Activated effector memory CD4-positive, alpha-beta T cell treated with anti-CD3 and anti-CD28 coated beads, Interleukin-2, amount 50 U/mL, for 16 hours (primary cell): ENCODE data around the gene EXOSC5.
A peak's percentile ranks its signal among the peaks of the same experiment; 100 is the strongest.
"Not testable (repeated sequence)": the region's sequence is repeated elsewhere in the genome, so short reads cannot be mapped to it uniquely, and the experiment has no call there.

ENCODE experiments used
- DNase-seq: peaks from one replicate; pipeline ENCODE4 v3.0.0-alpha.2; 2020

The EXOSC5 gene

DNA sequence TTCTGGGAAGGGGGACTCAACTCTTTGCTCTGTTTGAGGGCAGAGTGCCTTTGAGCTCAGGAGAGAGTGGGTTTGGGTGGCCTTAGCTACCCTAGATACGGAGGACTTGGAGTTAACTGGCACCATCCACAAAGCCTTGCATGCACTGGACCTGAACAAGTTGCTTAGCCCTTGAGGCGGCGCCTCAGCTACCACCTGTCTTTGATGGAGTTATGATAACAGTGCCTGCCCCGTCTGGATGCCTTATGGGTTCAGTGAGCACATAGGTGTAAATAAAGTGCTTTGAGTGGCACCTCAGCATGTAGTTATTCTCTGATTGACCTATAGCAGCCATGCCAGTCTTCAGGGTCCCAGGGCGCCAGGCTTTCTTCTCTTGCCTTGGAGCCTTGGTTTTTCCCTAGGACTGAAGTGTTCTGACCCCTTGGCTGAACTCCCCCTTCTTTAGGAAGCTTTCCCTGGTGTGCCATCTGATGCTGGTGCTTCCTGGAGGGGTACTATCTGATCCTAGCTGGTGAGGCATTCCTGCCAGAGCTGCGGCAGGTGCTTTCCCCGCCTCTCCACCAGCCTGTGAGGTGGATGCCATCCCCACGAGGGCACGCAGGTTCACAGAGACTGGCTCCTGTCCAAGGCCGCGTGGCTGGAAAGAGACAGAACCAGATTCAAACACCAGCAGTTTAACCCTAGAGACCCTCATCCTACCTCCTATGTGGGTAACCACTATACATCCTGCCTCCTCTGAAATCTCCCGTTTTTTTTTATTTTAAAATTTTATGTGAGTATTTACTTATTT lies 6.2 kb upstream of the EXOSC5 start:
- DNase-seq: no peak

DNA sequence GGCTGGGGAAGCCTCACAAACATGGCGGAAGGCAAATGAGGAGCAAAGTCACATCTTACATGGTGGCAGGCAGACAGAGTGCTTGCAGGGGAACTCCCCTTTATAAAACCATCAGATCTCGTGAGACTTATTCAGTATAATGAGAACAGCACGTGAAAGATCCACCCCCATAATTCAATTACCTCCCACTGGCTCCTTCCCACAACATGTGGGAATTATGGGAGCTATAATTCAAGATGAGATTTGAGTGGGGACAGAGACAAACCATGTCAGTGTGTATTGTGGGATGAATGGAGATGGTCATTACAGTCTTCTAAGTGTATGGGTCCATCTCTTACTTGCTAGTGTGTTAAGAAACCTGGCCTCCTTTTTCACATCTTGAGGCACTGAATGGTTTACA lies 4.9 kb upstream of the EXOSC5 start:
- DNase-seq: no peak

- no peak for DNase-seq
Measured at GRCh38 chr19:41401483-41401882, 4.3 kb upstream of the EXOSC5 start.

DNA sequence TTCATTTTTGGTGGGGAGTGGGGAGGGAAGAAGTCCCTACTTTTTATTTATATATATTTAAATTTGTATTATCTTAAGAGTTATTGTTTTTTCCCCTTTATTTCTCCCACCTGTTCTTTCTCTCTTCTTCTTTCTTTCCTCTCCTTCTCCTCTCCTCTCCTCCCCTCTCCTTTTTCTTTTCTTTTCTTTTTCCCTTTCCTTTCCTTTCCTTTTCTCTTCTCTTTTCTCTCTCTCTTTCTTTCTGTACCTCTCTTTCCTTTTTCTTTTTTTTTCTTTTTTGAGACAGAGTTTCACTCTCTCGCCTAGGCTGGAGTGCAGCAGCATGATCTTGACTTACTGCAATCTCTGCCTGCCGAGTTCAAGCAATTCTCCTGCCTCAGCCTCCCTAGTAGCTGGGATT lies 2.4 kb upstream of the EXOSC5 start:
- DNase-seq: no peak

DNA sequence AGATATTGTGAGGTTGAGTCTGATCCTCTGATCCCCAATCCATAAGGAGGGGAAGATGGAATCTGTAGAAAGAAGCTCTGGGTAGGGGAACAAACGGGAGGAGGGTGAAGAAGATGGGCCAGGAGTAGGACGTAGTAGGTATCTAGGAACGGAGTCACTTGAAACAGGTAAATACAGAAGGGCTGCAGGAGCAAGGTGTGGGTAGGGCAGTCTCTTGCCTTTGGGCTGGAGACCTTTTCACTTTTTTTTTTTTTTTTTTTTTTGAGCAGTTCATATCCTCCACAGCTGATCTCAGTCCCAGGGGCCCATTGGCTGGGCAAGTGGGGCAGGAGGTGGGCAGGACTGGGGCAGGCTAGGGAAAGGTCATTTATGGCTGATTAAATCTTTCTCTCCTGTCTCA lies 1.9 kb upstream of the EXOSC5 start:
- no peak for DNase-seq

DNA sequence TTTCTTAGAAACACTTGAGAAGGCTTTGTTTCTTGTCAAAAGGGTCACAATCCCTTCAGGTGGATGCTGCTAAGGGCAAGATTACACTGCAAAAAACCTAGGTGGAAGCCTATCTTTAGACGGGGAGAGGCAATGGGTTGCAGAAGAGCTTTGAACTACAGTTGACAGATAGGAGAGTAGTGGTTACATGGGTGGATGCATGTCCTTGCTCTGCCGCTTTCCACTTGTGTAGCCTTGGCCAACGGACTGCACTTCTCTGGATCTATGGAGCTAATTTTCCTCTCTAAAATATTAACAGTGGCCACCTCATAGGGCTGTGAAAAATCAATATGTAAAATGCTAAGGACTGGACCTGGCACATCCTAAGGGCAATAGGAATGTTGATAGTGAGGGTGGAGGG lies 1.4 kb upstream of the EXOSC5 start:
- DNase-seq: no peak

DNA sequence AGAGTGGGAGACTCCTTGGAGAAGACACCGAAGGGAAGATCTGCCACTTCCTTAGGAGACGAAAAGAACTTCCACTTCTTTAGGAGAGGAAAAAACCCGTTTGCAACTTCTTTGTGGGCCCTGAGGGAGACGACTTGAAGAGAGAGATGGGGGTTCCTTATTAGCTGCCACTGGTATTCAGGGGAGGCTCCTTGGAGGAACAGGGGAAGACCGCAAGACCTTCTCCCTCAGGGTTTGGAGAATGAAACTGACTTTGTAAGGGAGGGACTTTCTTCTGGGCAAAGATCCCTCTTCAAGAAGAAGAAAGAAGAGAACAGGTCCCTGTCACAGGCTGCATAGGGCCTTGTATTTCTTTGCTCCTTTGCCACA lies 875 bp upstream of the EXOSC5 start:
- DNase-seq: no peak

GRCh38 chr19:41395355-41395754 lies 1.8 kb downstream of the EXOSC5 start:
- DNase-seq: no peak

- DNase-seq: no peak
Measured at GRCh38 chr19:41392775-41393174, 4.4 kb downstream of the EXOSC5 start.

DNA sequence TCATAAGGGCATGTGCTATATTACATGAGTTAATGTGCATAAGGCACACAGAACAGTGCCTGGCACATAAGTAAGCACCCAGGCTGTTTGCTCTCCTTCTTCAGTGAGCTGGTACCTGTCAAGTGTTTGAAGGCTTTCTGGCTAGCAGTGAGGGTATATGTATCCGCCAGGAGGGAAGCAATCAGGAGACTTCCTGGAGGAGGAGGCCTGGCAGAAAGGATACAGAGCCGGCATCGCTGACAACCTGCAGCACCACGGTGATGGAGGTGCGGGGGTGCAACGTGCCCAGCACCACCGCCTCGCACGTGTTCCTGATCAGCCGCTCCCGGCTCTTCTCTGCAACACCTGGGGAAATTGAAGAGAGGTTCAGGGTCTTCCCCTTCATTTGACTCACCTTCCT lies 5.5 kb downstream of the EXOSC5 start:
- no peak for DNase-seq

DNA sequence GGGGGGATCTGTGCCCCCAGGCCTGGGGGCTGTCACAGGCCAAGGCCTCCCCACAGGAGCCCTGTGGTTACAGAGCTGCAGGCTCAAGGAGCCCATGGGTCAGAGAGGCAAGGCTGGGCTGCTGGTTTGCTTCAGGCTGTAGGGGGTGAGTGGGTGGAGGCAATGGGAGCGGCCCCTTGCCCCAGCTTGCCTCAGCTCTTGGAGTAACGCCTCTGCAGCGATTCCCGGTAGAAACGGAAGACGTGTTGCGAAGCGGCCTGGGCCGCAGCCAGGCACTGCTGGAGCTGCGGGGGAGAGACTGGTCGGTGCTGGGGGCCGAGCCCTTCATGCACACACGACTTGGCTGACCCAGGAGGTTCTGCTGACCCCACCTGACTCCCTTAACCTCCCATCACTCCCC lies 10.7 kb downstream of the EXOSC5 start:
- DNase-seq: no peak

DNA sequence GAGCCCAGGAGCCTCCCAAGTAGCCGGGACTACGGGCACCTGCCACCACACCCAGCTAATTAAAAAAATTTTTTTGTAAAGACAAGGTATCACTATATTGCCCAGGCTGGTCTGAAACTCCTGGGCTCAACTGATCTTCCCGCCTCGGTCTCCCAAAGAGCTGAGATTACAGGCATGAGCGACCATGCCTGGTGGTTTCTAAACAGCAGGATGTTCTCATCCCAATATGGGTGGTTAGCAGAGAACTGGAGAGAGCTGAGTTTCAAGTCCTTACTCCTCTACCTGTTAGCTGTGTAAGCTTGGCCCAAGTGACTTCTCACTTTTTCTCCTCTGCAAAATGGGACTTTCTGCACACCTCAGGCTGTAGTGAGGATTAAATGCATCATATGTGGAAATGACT lies 12.8 kb downstream of the EXOSC5 start:
- no peak for DNase-seq

DNA sequence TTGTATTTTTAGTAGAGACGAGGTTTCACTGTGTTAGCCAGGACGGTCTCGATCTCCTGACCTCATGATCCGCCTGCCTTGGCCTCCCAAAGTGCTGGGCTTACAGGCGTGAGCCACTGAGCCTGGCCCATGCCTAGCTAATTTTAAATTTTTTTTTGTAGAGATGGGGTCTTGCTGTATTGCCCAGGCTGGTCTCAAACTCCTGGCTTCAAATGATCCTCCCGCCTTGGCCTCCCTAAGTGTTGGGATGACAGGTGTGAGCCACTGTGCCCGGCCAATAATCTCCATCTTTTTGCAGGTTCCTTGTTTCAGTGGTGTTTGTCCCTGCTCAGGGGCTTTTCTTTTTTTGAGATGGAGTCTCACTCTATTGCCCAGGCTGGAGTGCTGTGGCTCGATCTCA lies 15.6 kb downstream of the EXOSC5 start:
- DNase-seq: not testable (repeated sequence)

DNA sequence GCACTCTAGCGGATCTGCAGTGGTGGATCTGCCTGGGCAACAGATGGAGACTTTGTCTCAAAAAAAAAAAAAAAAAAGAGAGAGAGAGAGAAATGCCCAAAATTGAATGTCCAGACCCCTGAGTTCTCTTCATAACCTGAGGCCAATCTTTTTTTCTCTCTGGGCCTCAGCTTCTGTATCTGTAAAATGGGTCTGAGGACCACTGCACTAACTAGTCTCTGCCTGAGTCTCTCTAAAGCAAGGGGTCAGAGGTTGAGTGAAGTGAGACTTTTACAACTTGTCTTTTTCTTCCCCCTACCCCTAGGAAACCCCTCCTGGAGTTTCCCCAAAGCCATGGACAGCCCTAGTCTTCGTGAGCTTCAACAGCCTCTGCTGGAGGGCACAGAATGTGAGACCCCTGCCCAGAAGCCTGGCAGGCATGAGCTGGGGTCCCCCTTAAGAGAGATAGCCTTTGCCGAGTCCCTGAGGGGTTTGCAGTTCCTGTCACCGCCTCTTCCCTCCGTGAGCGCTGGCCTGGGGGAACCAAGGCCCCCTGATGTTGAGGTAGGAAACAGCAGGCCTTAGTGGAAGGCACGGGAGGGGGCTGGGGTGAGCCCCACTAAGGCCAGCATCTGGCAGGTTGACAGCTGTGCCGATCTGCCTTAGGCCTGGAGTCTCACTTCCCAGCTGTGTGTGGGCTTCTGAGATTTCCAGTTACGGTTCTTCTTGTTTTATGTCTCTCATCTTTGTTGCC lies 19.0 kb downstream of the EXOSC5 start:
- no peak for DNase-seq

GRCh38 chr19:41376998-41377365 lies 20.2 kb downstream of the EXOSC5 start:
- peak; percentile 66 for DNase-seq

DNA sequence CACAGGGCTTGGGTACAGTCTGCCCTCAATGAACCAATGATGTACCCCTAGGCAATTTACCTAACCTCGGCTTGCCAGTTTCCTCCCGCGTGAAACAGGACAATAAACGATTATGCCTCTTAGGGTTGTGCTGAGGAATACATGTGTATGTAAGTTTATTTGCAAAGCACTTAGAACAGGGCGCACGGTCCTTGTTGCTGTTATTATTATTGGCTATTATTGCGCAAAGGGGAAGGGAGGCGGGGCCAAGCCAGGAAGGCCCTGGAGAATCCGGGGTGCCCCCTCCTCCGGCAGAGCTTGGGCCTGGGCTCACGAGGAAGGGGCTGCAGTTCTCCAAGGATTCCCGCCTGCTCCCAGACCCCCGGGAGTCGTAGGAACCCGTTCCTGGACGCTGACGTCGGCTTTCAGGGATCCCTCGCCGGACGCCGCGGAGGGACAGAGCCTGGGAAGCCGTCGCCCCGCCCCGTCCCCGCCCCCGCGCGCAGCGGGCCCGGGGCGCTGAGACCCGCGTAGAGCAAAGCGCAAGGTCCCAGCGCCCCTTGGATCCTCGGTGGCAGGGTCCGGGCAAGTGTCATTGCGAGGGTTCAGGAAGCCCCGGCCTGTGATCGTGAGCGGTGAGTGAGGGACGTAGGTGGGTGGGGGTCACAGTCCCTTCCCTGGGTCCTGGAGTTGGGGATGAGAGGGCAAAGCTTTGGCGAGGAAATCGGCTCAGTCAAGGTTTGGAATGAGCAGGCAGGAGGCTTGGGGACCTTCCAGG lies 20.7 kb downstream of the EXOSC5 start, which contains the start of gene TMEM91:
TMEM91 (plus strand) TSS at position 293 of the 757 bp plus-strand sequence. CDS start 1,777 bp downstream, outside the sequence.
- DNase-seq: peak; percentile 67

DNA sequence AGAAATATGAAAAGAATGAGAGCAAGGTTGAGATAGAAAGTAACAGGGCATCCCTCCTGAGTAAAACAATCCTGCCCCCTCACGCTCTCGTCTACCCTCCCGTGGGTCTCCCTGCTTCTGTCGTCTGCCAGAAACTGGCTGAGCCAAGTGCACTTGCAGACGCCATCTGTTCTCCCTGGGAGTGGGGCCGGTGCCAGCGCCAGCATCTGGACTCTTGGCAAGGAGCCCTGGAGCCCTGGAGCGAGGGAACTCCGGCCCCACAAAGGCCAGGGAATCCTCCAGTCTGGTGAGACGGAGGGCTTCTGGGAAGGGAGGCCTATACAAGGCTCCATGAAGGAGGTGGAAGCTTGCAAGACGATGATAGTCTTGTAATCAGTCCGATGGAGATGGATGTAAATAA lies 23.2 kb downstream of the EXOSC5 start:
- DNase-seq: no peak

- DNase-seq: no peak
Measured at GRCh38 chr19:41372501-41372900, 24.7 kb downstream of the EXOSC5 start.

DNA sequence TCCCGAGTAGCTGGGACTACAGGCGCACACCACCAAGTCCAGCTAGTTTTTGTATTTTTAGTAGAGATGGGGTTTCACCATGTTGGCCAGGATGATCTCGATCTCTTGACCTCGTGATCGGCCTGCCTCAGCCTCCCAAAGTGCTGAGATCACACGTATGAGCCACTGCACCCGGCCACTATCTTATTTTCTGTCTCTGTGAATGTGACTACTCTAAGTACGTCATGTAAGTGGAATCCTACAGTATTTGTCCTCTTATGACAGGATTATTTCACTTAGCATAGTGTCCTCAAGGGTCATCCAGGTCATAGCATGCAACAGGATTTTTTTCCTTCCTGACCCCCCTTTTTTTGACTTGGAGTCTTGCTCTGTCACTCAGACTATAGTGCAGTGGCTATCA lies 25.6 kb downstream of the EXOSC5 start:
- no peak for DNase-seq

DNA sequence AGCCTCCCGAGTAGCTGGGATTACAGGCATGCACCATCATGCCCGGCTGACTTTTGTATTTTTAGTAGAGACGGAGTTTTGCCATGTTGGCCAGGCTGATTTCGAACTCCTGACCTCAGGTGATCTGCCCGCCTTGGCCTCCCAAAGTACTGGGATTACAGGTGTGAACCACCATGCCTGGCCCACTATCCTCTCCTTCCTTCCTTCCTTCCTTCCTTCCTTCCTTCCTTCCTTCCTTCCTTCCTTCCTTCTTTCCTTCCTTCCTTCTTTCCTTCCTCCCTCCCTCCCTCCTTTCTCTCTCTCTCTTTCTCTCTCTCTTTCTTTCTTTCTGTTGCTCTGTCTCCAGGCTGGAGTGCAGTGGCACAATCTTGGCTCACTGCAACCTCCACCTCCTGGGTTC lies 26.0 kb downstream of the EXOSC5 start:
- DNase-seq: not testable (repeated sequence)

GRCh38 chr19:41369769-41370168 lies 27.4 kb downstream of the EXOSC5 start:
- no peak for DNase-seq

GRCh38 chr19:41367848-41368301 lies 29.3 kb downstream of the EXOSC5 start:
- no peak for DNase-seq

GRCh38 chr19:41366089-41366488 lies 31.1 kb downstream of the EXOSC5 start:
- DNase-seq: no peak
